Esophagus mucosa (tissue), 1 donor: ENCODE data around the gene BNC2. TPM values are rescaled to one million over a fixed set of nuclear protein-coding genes. Genes with fewer than 3 reads are reported as not detected.

Source experiments
- ATAC-seq: fragments of 200-7000 bp; cut with Tn5 transposase; one replicate; pipeline ENCODE4 v1.9.1; 2020
- total RNA-seq: library from RNA; stranded (reverse); gene quantifications from one replicate; pipeline ENCODE4 v1.2.4, GENCODE V29; 2023
- donor health status: DM: yes; HTN: yes; CAD: no.

The BNC2 gene
- total RNA-seq, 1 donor from 2014 or later: 3.7 TPM

DNA sequence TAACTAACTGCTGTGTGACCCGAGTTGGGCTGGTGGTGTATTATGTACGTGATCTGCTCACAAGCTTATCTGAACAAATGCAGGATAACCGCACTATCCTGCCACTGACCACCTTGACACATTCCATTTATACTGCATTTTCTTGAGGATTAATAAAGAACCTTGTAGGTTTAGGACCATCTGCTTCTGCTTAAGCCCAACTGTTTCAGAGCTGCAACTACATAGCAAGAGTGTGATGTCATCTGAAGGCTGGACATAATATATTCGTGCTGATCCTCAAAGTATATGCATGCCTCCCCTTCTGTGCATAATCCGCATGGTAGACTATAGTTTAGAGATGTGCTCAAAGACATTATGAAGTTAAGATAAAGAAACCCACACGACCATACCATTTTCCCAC is 435.9 kb downstream of the BNC2 start:
- no peak for ATAC-seq

GRCh38 chr9:16433494-16433893 is 437.0 kb downstream of the BNC2 start:
- no peak for ATAC-seq

DNA sequence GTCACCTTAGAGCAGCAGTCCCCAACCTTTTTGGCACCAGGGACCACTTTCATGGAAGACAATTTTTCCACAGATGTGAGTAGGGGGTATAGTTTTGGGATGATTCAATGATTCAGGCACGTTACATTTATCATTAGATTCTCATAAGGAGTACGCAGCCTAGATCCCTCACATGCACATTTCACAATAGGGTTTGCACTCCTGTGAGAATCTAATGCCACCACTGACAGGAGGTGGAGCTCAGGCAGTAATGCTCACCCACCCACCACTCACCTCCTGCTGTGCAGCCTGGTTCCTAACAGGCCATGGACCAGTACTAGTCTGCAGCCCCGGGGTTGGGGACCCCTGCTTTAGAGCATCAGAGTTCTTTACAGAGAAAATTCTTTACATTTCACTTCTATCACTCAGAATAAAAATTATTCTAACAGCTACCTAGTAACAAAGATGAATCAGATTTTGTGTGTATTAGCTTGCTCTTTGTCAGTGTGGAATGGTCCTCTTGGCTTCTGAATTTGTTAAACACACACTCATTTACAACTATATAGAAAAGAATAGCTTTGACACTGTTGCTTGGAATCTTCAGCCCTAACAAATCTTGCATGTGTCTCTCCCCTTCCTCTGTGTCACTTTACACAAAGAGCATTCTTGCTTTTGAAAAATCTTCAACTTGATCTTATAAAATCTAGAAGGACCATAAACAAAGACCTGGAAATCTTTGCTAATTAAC is 438.6 kb downstream of the BNC2 start:
- ATAC-seq: no peak

DNA sequence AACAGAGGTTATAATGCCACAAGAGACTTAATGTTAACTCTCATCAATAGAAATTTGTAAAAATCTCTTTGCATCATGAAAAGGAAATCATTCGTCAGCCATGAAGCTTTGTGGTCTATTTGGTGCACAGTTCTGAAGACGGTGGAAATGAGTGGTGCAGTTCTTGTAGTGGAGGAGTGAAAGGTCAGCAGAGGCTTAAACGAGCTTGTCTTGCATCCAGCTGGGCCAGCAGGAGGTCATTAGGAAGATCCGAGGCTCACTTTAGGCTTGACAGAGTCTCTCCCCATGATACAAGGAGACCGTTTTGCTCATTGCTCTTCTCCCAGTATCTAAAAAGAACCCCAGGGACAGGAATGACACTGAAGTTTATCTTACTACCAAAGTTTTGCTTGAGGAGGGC is 440.8 kb downstream of the BNC2 start:
- no peak for ATAC-seq

DNA sequence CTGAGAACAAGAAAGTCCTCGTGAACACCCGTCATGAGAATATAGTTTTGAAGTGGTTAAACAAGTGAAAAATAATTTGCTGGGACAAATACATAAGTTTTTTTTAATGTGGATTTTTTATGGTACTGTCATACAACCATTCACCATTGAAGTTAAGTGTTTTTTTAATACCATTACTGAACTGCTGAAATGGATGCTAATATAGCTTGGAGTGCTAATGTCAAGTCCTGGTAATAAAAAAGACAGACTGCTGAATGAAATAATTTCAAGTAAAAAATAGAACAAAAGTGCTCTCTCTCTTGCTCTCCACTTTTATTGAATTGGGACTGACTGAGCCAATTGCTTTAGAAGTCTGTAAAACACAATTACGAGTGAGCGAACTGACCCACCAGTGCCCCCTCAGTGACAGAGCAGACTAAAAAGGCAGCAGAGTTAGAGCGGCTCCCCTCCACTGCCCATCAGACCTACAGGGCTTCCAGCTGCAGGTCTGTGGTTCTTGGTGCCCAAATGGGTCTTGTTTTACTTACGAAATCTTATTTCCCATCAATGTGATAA is 442.5 kb downstream of the BNC2 start:
- ATAC-seq: no peak

DNA sequence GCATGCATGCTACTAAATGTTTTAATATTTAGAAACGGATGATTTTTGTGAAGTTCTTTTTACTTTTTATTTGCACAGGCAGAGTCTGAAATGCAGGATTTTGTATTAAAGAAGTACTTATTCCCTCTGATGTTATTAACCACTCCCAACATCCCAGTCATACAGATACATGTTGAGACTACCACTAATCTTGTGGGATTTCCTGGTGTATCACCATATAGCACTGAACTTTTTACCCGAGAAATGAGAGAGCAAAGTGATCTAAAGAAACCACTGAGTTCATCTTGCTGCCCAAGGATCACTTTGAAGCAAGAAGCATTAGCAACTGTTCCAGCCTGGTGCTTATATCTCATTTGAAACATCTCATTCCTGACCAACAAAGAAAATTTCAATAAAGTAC is 443.8 kb downstream of the BNC2 start:
- ATAC-seq: peak; percentile 82

DNA sequence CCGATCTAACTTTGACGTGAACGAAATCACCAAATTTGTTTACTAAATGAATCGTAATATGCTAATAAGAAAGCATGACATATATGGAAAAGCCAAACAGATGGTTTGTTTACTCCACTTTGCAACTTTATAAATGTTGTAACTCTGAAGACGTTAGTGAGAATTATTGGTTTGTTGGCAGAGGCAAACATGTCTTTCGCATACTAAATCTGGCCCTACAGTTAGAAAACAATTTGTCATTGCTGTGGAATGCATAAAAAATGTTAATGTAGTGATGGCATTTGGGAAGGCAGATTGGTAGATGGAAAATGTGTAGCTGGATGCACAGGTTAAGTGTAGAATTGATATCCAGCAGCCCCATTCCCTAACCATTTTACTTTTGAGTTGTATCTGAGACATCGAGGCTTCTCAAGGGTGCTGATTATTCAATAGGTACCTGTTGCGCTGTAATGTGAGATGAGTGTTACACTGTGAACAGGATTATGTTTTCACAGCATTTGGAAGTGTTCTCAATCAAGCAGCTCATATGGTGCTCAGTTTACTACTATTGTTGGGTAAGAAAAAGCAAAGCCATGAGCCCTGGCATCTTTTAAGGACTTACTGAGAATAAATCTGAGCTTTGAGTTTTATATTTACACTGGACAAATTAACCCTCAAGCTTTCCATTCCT is 444.8 kb downstream of the BNC2 start:
- no peak for ATAC-seq

- ATAC-seq: no peak
Measured at GRCh38 chr9:16422114-16422513, 448.4 kb downstream of the BNC2 start.

DNA sequence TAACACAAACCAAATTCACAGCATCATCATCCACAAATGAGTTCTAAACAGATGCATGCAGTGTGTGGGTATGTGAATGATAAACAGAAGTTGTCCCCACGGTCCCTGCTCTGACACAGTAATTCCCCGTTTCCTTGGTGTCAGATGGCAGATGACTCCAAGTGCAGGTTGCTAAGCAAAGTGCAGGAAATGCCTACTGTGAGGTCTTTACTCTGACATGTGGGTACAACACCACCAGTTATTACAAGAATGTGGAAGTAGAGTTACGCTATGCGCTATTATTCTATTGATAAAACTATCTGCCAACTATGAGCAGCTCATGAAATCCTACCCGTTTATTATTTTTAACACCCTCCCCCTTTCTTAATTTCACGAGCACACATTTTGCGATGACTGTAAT is 448.9 kb downstream of the BNC2 start:
- ATAC-seq: no peak

GRCh38 chr9:16419124-16419523 is 451.3 kb downstream of the BNC2 start:
- ATAC-seq: no peak

DNA sequence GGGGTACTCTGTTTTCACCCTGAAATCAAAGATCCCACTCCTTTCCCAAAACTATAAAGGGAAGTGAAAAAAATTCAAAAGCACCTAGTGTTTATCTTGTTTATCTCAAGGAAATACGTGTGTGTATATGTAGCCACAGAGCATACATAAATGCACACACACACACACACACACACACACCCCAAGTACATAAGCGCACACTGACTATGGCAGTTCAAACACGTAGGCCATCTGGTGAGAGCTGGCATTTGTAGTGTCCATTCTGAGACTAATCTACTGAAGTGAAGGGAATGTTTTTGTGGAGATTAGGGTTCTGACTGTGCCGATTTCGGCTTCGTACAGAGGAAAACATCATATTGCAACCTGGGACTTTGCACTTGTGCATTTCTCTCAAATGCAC is 451.7 kb downstream of the BNC2 start:
- no peak for ATAC-seq

DNA sequence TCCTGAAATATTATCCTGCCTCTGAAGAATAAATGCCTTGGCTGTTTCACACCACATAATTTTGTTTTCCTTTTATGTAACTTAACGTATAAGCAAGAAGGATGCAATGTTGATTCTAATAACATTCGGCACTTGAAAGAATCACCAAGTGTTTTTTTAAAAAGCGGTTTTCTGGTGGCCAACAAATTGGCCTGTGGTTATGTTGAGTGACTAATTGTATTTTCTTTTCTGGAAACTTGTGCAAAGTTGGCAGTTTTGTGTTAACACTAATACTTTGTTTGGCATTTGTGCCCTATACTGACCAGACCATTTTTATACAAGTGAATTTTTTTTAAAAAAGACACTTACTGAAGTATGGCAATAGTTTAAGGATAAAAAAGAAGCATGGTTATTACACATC is 452.7 kb downstream of the BNC2 start:
- no peak for ATAC-seq

DNA sequence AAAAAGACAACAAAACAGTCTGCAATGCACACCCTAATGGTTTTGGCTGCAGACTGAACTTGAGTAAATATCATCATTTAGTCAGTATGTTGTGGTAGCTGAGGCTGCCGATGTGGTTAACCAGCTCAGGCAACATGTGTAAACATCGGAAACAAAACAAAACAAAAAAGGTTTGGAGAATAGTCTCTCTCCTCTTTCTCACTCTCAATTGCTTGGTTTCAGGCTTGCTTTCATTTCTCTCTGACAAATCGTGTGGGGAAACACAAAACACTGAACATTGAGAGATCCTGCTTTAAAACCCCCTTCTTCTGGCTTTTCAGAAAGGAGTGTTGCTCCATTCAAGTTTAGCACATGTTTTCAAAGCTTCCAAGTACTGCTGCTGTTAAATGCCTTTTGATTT is 453.3 kb downstream of the BNC2 start:
- ATAC-seq: no peak

- ATAC-seq: no peak
Measured at GRCh38 chr9:16414451-16414850, 456.0 kb downstream of the BNC2 start.

DNA sequence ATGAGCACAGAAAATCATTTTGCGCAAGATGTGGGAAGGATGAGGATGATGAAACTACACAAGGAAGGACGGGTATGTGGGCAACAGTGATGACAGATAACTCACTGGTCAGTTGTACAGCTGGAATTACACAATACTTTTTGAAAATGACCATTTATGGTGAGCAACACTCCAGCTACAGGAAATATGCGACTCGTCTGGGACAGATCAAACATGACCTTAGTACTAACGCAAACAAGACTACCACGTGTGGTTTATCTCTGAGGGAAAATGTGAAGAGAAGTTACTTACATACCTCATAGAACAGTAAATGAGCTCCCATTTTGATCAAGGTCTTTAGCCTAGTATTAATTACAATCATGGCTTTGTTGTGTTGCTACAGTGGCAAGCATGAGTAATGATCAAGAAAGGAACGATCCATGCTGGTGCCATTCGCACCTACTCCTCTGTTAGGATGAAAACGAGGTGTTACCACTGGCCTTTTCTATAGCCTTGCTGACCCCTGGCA is 456.9 kb downstream of the BNC2 start:
- no peak for ATAC-seq

DNA sequence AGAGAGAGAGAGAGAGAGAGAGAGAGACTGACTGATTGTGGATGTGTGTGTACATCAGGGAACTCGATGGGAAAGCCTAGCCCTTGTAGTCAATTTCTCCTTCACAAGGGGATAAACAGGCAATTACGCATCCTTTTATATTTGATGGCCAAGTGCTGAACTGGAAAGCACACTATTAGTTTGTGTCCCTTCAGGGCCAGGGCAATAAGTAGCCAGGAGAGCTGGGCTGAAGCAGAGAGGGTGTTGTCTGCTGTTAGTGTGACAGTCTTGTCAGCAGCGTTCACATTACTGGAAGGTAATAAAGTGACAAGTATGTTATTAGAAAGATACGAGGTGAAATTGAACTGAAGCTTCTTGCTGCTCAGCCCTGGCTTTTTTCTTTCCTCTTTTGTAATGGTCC is 457.7 kb downstream of the BNC2 start:
- ATAC-seq: no peak

DNA sequence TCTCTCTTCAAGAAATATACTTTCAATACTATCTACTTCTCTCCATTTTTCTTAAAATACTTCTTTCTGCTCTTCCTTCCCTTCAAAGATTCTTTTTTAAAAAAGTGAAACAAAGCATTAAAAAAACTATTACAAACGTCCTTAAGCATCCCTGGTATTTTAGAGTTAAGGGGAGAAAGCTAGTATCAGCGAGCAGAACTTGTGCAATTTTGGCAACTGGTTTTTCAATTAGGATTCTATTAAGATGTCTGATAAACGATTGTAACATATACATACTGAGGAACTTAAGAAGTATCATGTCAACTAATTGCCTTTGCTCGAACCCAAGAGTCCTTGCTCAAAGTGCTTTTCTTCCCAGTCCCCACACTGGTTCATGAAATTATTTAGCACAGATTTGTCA is 459.2 kb downstream of the BNC2 start:
- no peak for ATAC-seq

DNA sequence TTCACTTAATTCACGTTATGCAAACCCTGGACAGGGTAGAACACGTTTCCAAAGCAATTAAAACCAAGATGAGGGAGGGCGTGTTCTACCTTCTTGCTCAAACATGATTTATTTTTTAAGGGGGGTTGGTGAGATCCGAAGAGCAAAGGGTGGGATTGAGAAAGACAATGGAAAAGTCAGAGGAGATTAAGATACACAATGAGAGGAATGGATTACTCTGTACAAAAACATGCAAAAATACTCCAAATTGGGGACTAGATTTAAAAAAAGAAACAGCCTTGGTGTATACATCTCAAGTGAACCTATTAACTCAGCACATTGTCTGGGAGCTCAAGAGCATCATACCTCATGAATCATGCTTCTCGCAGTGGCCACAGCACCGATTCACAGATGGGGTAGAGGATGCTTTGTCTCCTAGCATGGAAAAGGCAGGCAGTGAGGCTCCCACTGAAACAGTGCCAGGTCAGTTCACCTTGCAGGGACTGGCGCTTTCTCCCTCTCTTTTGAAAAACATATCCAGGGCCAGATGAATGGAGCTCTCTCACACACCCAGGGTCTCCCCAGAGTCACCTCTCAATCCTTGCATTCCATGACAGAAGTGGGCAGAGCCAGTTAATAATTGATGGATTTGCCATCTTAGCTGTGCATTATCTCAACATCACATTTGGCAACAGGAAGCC is 459.7 kb downstream of the BNC2 start:
- peak; percentile 51 for ATAC-seq

- ATAC-seq: no peak
Measured at GRCh38 chr9:16407617-16408016, 462.9 kb downstream of the BNC2 start.

- ATAC-seq: no peak
Measured at GRCh38 chr9:16406526-16407225, 463.8 kb downstream of the BNC2 start.

- no peak for ATAC-seq
Measured at GRCh38 chr9:16405421-16405820, 465.0 kb downstream of the BNC2 start.

- no peak for ATAC-seq
Measured at GRCh38 chr9:16401701-16402100, 468.8 kb downstream of the BNC2 start.

GRCh38 chr9:16398691-16399090 is 471.8 kb downstream of the BNC2 start:
- ATAC-seq: no peak
